GM10266 (cell line): ENCODE measurements around the gene PRODH2.

Experiments used
- DNase-seq: peaks from one replicate; pipeline ENCODE4 v3.0.0; 2012; ENCODE audit errors: extremely low spot score
- TF ChIP-seq, protein P1 (sequence below): IDR thresholded peaks from 2 replicates; pipeline ENCODE4 v1.5.1; 2012; ENCODE audit warnings: mild to moderate bottlenecking, low read depth; ENCODE audit not compliant: control insufficient read depth, insufficient read depth; ENCODE audit errors: missing control alignments

PRODH2 gene

DNA sequence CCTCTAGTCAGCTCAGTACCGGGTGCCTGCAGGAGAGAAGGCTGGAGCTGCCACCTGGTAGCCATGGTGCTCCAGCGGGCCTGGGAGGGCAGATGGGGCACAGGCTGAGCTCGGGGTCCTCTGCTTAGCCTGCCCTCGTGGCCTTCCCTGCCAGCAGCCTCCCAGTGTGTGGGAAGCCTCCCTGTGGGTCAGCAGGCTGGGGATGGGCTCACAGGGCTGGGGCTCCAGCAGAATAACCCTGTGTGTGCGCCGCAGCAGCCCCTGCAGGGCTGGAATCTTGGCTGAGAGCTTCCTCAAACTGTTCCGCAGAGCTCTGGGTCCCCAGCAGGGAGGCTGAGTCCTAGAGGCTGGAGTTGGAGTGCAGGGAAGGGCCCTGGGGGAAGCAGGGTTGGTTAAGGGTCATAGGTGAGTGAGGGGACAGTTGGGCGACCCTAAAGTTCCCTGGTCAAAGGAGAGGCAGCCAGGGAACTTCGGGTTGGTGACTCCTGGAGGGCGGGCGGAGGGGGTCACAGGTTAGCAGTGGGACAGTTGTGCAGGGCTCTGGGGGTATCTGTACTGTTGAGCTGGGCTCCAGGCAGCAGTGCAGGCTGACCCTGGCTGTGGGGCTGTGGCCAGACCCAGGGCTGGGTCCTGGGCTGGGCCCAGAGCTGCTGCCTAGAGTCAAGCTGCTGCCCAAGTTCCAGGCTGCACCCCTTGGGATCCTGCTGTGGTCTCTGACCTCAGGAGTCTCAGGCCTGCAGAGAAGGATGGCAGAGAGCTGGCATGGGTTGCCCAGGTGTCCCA is 23.3 kb downstream of the PRODH2 start:
- DNase-seq, result no peak
- TF ChIP-seq, protein P1, sequence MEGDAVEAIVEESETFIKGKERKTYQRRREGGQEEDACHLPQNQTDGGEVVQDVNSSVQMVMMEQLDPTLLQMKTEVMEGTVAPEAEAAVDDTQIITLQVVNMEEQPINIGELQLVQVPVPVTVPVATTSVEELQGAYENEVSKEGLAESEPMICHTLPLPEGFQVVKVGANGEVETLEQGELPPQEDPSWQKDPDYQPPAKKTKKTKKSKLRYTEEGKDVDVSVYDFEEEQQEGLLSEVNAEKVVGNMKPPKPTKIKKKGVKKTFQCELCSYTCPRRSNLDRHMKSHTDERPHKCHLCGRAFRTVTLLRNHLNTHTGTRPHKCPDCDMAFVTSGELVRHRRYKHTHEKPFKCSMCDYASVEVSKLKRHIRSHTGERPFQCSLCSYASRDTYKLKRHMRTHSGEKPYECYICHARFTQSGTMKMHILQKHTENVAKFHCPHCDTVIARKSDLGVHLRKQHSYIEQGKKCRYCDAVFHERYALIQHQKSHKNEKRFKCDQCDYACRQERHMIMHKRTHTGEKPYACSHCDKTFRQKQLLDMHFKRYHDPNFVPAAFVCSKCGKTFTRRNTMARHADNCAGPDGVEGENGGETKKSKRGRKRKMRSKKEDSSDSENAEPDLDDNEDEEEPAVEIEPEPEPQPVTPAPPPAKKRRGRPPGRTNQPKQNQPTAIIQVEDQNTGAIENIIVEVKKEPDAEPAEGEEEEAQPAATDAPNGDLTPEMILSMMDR, result no peak

DNA sequence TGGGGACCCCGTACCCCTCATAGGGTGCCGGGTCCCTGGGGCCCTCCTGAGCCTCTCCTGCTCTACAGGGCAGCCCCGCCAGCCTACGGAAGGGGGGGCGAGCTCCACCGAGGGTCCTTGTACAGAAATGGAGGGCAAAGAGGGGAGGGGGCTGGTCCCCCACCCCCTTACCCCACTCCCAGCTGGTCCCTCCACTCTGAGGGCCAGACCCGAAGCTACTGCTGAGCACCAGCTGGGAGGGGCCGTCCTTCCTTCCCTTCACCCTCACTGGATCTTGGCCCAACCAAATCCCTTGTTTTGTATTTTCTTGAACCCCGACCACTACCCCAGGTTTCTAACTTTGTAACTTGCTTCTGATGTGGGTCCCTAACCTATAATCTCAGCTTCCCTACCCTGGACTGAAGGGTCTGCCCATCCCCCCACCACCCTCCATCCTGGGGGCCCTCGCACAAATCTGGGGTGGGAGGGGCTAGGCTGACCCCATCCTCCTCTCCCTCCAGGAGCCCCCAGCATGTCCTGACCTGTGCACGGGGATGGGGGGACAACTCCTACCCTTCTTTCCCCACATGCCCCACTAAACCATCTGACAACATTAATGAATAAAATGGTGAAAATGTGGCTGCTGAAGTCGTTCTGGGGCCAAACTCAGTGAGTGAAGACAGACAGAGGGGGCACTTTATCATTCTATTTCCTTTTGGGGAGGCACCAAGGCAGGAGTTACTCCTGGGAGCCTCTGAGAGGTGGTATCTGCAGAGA is 24.3 kb downstream of the PRODH2 start:
- TF ChIP-seq, protein P1, result no peak
- no peak for DNase-seq

DNA sequence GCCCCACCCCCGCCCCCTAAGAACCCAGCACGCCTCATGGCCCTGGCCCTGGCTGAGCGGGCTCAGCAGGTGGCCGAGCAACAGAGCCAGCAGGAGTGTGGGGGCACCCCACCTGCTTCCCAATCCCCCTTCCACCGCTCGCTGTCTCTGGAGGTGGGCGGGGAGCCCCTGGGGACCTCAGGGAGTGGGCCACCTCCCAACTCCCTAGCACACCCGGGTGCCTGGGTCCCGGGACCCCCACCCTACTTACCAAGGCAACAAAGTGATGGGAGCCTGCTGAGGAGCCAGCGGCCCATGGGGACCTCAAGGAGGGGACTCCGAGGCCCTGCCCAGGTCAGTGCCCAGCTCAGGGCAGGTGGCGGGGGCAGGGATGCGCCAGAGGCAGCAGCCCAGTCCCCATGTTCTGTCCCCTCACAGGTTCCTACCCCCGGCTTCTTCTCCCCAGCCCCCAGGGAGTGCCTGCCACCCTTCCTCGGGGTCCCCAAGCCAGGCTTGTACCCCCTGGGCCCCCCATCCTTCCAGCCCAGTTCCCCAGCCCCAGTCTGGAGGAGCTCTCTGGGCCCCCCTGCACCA is 25.3 kb downstream of the PRODH2 start:
- DNase-seq, result no peak
- TF ChIP-seq, protein P1, result no peak

DNA sequence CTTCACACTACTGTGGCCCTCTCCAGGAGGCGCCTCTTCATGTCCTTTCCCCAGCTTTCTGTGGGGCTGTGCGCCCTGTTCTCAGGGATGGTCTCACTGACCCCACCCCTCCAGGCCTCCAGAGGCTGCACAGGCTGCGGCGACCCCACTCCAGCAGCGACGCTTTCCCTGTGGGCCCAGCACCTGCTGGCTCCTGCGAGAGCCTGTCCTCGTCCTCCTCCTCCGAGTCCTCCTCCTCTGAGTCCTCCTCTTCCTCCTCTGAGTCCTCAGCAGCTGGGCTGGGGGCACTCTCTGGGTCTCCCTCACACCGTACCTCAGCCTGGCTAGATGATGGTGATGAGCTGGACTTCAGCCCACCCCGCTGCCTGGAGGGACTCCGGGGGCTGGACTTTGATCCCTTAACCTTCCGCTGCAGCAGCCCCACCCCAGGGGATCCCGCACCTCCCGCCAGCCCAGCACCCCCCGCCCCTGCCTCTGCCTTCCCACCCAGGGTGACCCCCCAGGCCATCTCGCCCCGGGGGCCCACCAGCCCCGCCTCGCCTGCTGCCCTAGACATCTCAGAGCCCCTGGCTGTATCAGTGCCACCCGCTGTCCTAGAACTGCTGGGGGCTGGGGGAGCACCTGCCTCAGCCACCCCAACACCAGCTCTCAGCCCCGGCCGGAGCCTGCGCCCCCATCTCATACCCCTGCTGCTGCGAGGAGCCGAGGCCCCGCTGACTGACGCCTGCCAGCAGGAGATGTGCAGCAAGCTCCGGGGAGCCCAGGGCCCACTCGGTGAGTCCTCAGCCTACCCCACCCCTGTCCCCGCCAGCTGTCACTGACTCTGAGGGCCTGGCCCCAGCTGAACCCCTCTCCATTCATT is 26.1 kb downstream of the PRODH2 start:
- no peak for DNase-seq
- TF ChIP-seq, protein P1, result no peak

DNA sequence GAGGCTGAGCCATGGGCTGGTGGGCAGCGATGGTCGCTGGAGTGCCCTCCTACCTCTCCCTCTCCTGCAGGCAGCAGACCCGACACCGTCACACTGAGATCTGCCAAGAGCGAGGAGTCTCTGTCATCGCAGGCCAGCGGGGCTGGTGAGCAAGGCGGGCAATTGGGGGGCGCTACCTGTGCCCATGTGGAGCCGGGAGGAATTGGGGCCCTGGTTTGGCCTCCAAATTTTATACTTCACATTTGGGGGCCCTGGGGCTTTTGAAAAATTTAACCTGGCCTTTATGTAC is 27.4 kb downstream of the PRODH2 start:
- TF ChIP-seq, protein P1, result no peak
- no peak for DNase-seq

DNA sequence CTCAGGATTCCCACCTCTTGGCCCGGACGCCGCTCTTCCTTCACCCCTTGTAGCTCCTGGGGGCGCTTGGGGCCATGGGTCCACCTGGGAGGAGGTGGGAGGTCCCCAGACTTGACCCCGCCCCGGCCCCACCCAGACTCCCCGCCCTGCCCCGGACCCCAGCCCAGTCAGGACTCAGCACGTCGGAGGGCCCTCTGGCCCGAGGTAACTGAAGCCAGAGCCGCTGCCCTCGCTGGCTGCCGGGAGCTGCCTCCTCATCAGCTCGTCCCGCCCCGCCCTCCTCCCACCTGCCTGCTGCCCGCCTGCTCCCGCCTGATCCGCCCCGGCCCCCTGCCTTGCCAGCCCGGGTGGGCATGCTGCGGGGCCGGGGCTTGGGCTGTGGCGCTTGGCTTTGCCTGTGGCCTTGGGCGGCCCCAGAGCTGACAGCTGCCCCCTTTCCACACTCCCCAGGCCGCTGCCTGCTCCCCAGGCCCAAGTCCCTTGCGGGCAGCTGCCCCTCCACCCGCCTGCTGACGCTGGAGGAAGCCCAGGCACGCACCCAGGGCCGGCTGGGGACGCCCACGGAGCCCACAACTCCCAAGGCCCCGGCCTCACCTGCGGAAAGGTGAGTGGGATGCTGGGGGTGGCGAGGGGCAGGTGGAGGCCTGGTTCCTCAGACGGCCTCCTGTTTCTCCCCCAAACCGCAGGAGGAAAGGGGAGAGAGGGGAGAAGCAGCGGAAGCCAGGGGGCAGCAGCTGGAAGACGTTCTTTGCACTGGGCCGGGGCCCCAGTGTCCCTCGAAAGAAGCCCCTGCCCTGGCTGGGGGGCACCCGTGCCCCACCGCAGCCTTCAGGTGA is 27.9 kb downstream of the PRODH2 start:
- TF ChIP-seq, protein P1, result no peak
- no peak for DNase-seq
